ENCODE results near the gene TMEM132C. TPM values are rescaled to one million over a fixed set of nuclear protein-coding genes. Genes with fewer than 3 reads are reported as not detected.

TMEM132C gene
- total and polyA plus RNA-seq, 4 donors = 0.05 to 0.08 (median 0.05) TPM; not detected in 1

DNA sequence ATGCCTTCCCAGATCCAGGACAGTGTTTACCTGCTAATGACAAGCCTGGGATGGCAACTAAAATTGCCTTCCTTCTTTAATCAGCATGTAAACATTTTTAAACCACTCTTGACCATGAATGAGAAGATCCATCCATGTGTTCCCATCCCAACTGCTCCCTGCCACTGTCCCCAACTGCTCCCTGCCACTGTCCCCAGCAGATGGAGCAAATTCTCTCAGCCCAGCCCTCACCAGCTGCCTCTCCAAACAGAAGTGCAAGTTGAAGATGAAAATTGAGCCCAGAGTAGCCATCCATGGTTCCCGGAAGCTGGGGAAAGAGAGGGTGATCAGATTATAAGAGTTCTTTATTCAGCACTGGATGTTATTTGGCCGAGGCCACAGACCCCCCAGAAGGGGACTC lies 423.7 kb downstream of the TMEM132C start:
- DNase-seq (ENCODE audit: low spot score) = no peak
- no peaks in the 10 kb centered on the region for H3K4me1 ChIP-seq (ENCODE audit: control insufficient read depth in 4 of 4, insufficient read depth in 4 of 4, low read length in 3 of 4)
- TF ChIP-seq REST (IDR thresholded peaks at IDR 0.05) (no peak), EGR1 (IDR thresholded peaks at IDR 0.05; ENCODE audit: low read depth in 2 of 2) (no peak), TAF1 (conservative IDR thresholded peaks at IDR 0.05) (no peak), RXRA (IDR thresholded peaks at IDR 0.05) (no peak), JUND (IDR thresholded peaks at IDR 0.05) (no peak), FOXA1 (IDR thresholded peaks at IDR 0.05) (no peak)
- no peak overlapping the region for H3K9ac ChIP-seq (ENCODE audit: low read depth in 1 of 2, low read length in 2 of 2)
- H3K27ac ChIP-seq (ENCODE audit: low read depth in 1 of 2, low read length in 2 of 2) = no peak overlapping the region
- WGBS = 56% methylated on average over 2 of the region's 2 CpGs
- H3K36me3 ChIP-seq (ENCODE audit: control insufficient read depth in 4 of 4, insufficient read depth in 3 of 4, low read depth in 1 of 4, low read length in 3 of 4) = no peaks in the 10 kb centered on the region
- no peaks in the 10 kb centered on the region for H3K9me3 ChIP-seq (ENCODE audit: control insufficient read depth in 4 of 4, low read length in 3 of 4)
- peaks cover 0 to 3% (median 0%) of the 10 kb centered on the region in 4 donors for H3K27me3 ChIP-seq (ENCODE audit: control insufficient read depth in 4 of 4, insufficient read depth in 4 of 4, low read length in 3 of 4)
- no peak overlapping the region for H3K4me3 ChIP-seq (ENCODE audit: low read depth in 1 of 3, low read length in 3 of 3)

DNA sequence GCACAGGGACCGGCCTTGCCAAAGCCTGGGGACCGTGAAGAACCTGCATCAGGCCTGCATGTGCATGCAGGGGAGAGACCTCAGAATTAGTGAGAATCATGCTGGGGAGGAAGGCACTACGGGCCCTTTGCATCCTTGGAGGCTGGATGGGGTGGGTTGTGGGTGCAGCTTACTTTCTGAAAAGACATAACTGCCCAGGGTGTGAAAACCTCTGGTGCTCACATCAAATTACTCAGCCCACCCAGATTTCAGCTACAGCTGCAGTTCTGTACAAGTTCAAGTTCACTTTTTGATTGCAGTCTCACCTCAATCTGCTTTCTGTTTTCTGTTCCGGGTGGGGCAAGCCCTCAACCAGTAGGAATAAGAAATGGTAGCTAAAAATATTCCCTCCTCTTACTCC lies 426.1 kb downstream of the TMEM132C start:
- no peak overlapping the region for H3K27ac ChIP-seq (ENCODE audit: low read depth in 1 of 2, low read length in 2 of 2)
- no peaks in the 10 kb centered on the region for H3K9me3 ChIP-seq (ENCODE audit: control insufficient read depth in 4 of 4, low read length in 3 of 4)
- no peaks in the 10 kb centered on the region for H3K36me3 ChIP-seq (ENCODE audit: control insufficient read depth in 4 of 4, insufficient read depth in 3 of 4, low read depth in 1 of 4, low read length in 3 of 4)
- H3K4me3 ChIP-seq (ENCODE audit: low read depth in 1 of 3, low read length in 3 of 3) = no peak overlapping the region
- H3K9ac ChIP-seq (ENCODE audit: low read depth in 1 of 2, low read length in 2 of 2) = no peak overlapping the region
- TF ChIP-seq NR2F2 (IDR thresholded peaks at IDR 0.05) = no peak
- no peak for TF ChIP-seq ZBTB33 (IDR thresholded peaks at IDR 0.05)
- no peak for TF ChIP-seq JUND (IDR thresholded peaks at IDR 0.05)
- TF ChIP-seq EGR1 (IDR thresholded peaks at IDR 0.05; ENCODE audit: low read depth in 2 of 2) = no peak
- no peak for TF ChIP-seq ATF3 (IDR thresholded peaks at IDR 0.05)
- TF ChIP-seq RXRA (IDR thresholded peaks at IDR 0.05) = no peak
- TF ChIP-seq REST (IDR thresholded peaks at IDR 0.05) = no peak
- no peak for TF ChIP-seq CTCF (IDR thresholded peaks at IDR 0.05; ENCODE audit: low read depth, low read length, missing input control)
- no peak for TF ChIP-seq TAF1 (conservative IDR thresholded peaks at IDR 0.05)
- no peak for TF ChIP-seq HNF4A (conservative IDR thresholded peaks at IDR 0.05)
- TF ChIP-seq SP1 (IDR thresholded peaks at IDR 0.05) = no peak
- no peak for TF ChIP-seq FOXA1 (IDR thresholded peaks at IDR 0.05)
- no peak for TF ChIP-seq RAD21 (IDR thresholded peaks at IDR 0.05)
- TF ChIP-seq HNF4G (IDR thresholded peaks at IDR 0.05) = no peak
- TF ChIP-seq, protein P1, sequence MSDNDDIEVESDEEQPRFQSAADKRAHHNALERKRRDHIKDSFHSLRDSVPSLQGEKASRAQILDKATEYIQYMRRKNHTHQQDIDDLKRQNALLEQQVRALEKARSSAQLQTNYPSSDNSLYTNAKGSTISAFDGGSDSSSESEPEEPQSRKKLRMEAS (IDR thresholded peaks at IDR 0.05) = no peak
- TF ChIP-seq GABPA (IDR thresholded peaks at IDR 0.05 in 1 of 2, conservative IDR thresholded peaks at IDR 0.05 in 1 of 2) = no peak
- no peak for TF ChIP-seq FOXA2 (IDR thresholded peaks at IDR 0.05)
- no peak for TF ChIP-seq YY1 (IDR thresholded peaks at IDR 0.05)
- 71% methylated on average over 4 of the region's 4 CpGs for WGBS
- H3K4me1 ChIP-seq (ENCODE audit: control insufficient read depth in 4 of 4, insufficient read depth in 4 of 4, low read length in 3 of 4) = no peaks in the 10 kb centered on the region
- DNase-seq (ENCODE audit: low spot score) = no peak
- peaks cover 0 to 3% (median 0%) of the 10 kb centered on the region in 4 donors for H3K27me3 ChIP-seq (ENCODE audit: control insufficient read depth in 4 of 4, insufficient read depth in 4 of 4, low read length in 3 of 4)

Measured in liver (tissue), 9 donors.